Pancreas (tissue), 10 donors: ENCODE results near the gene HTRA1. TPM values are rescaled to one million over a fixed set of nuclear protein-coding genes. Genes with fewer than 3 reads are reported as not detected.

Experiments used
- ATAC-seq, 4 donors: fragments of 200-7000 bp; cut with Tn5 transposase; one replicate each; pipeline versions ENCODE4 v1.8.0 to v1.9.1; 2020; ENCODE audit warnings: mild to moderate bottlenecking in 4 of 4, moderate library complexity in 4 of 4
- DNase-seq, 6 donors: peaks; one replicate each; pipeline ENCODE4 v3.0.0-alpha.2; 2020
- FAIRE-seq: peaks from 2 replicates; lab custom pipeline; 2012; peaks lifted over from hg19 to GRCh38; lab: Jason Lieb, UNC
- H3K27ac ChIP-seq, 4 donors: fragments of 200-600 bp; sonication (generic); 1 replicate in 3 of 4; 2 replicates in 1 of 4; pipeline versions ENCODE4 v1.5.0 to v1.8.0; 2020
- H3K27me3 ChIP-seq, 4 donors: fragments of 200-600 bp; one replicate each; pipeline ENCODE4 v1.8.0; 2021
- H3K36me3 ChIP-seq, 3 donors: fragments of 200-600 bp; sonication (generic) in 1 of 3; one replicate each; pipeline versions ENCODE4 v1.5.0 to v1.8.0; 2020 to 2021
- H3K4me1 ChIP-seq, 3 donors: fragments of 200-600 bp; one replicate each; pipeline ENCODE4 v1.8.0; 2021
- H3K4me3 ChIP-seq, 4 donors: fragments of 200-600 bp; sonication (generic) in 2 of 4; one replicate each; pipeline versions ENCODE4 v1.5.0 to v1.8.0; 2020 to 2021
- H3K9me3 ChIP-seq, 4 donors: fragments of 200-600 bp; one replicate each; pipeline ENCODE4 v1.8.0; 2021
- CTCF ChIP-seq, 4 donors: fragments of 200-600 bp; sonication (generic) in 3 of 4; IDR thresholded peaks; one replicate each; pipeline versions ENCODE4 v1.5.0 to v1.8.0; 2021; ENCODE audit warnings: antibody characterized with exemption in 4 of 4
- WGBS, 2 donors: extraction: QIAGEN DNeasy Blood & Tissue Kit; methylation state at CpG; one replicate each; pipeline ENCODE4 v1.1.7; 2013; 5-methylcytosine and 5-hydroxymethylcytosine counted together
- intact Hi-C, 3 donors: fragments of 100-400 bp; cut with DNase I; formaldehyde crosslinking; loops; one replicate each; pipeline versions ENCODE4 v1.11.1 to v1.14.2; 2022
- polyA plus RNA-seq, 2 donors: library from polyadenylated mRNA; stranded (reverse); fragments of 200-250 nt; gene quantifications; one replicate each; pipeline ENCODE4 v1.2.3, GENCODE V29; 2013
- total RNA-seq, 6 donors: library from RNA; stranded (reverse); fragmentation: NEBNext Ultra II Directional in 4 of 6; extraction: Animal tissue kit (Norgen Biotek cat#: 25700) in 4 of 6; gene quantifications; one replicate each; pipeline versions ENCODE4 v1.2.1 to v1.2.4, GENCODE V29; 2021 to 2023
- donor health status: healthy with polysubstance abuse.
- donor health status: DM: no; HTN: no; CAD: no; lungs with moderate emphysema.
- donor health status: DM: no; HTN: no; CAD: no.
- donor health status: control.
- donor health status: control.
- donor health status: Bipolar disorder and iron deficiency.
- donor health status: DM: yes; HTN: yes; CAD: no.
- donor health status: DM: no; HTN: no; CAD: no.
- donor health status: DM: no; HTN: no; CAD: no.
- donor health status: DM: yes; HTN: yes; CAD: no.

HTRA1 gene
- total and polyA plus RNA-seq, 8 donors, result 10.4 to 83.0 (median 20.8) TPM

- no peaks in the 10 kb centered on the region for H3K27me3 ChIP-seq
- no peak for FAIRE-seq
These were observed 1.4 kb downstream of the HTRA1 start for GRCh38 chr10:122462533-122463465.

GRCh38 chr10:122463466-122464249, 2.3 kb downstream of the HTRA1 start:
- WGBS, 2 donors, result 74 to 76% methylated on average over 17 of the region's 17 CpGs

More at GRCh38 chr10:122462533-122463465, 1.4 kb downstream of the HTRA1 start:
- TF ChIP-seq CTCF (IDR thresholded peaks at IDR 0.05), result no peak
- Histone ChIP-seq H3K9me3 (no peaks in the 10 kb centered on the region), H3K4me1 (no peaks in the 10 kb centered on the region), H3K4me3 (peak overlapping the region; percentile 54 to 79 (median 56)), H3K36me3 (no peaks in the 10 kb centered on the region), H3K27ac (peak overlapping the region in 1 of 4 donors; percentile 19)
- ATAC-seq (peak; percentile 28 to 45 (median 36)), DNase-seq (peak in 1 of 6 donors; percentile 67)
- intact Hi-C loops, result no loop called here
- 27 to 30% methylated on average over 47 of the region's 47 CpGs for WGBS, 2 donors

GRCh38 chr10:122464250-122464510, 2.8 kb downstream of the HTRA1 start:
- Histone ChIP-seq H3K36me3 (no peaks in the 10 kb centered on the region), H3K4me1 (no peaks in the 10 kb centered on the region), H3K27ac (no peak overlapping the region), H3K4me3 (no peak overlapping the region), H3K9me3 (no peaks in the 10 kb centered on the region), H3K27me3 (no peaks in the 10 kb centered on the region)
- intact Hi-C loops, result no loop called here
- no peak for DNase-seq
- 71 to 75% methylated on average over 4 of the region's 4 CpGs for WGBS, 2 donors
- no peak for TF ChIP-seq CTCF (IDR thresholded peaks at IDR 0.05)
- no peak for FAIRE-seq
- ATAC-seq, result no peak

More at GRCh38 chr10:122463466-122464249, 2.3 kb downstream of the HTRA1 start:
- no peaks in the 10 kb centered on the region for H3K36me3 ChIP-seq
- H3K9me3 ChIP-seq, result no peaks in the 10 kb centered on the region
- intact Hi-C loops, result no loop called here
- FAIRE-seq (no peak), DNase-seq (no peak), ATAC-seq (no peak)
- peak overlapping the region in 1 of 4 donors; percentile 79 for H3K4me3 ChIP-seq
- no peak overlapping the region for H3K27ac ChIP-seq
- H3K4me1 ChIP-seq, result no peaks in the 10 kb centered on the region
- TF ChIP-seq CTCF (IDR thresholded peaks at IDR 0.05), result no peak
- H3K27me3 ChIP-seq, result no peaks in the 10 kb centered on the region

GRCh38 chr10:122464586-122464985, 3.2 kb downstream of the HTRA1 start:
- Histone ChIP-seq H3K4me1 (no peaks in the 10 kb centered on the region), H3K27me3 (no peaks in the 10 kb centered on the region), H3K9me3 (no peaks in the 10 kb centered on the region), H3K27ac (no peak overlapping the region), H3K4me3 (no peak overlapping the region), H3K36me3 (no peaks in the 10 kb centered on the region)
- WGBS, 2 donors, result 89 to 93% methylated on average over 11 of the region's 11 CpGs
- no peak for FAIRE-seq
- DNase-seq, result no peak
- TF ChIP-seq CTCF (IDR thresholded peaks at IDR 0.05), result no peak
- intact Hi-C loops, result no loop called here
- no peak for ATAC-seq
